Coronary artery (tissue), 2 donors: Measurements from ENCODE around the gene ANK3.

Experiments used
- DNase-seq: peaks from one replicate; pipeline ENCODE4 v3.0.0-alpha.2; 2017; ENCODE audit warnings: low spot score
- H3K27ac ChIP-seq, 2 donors: fragments of 200-600 bp; sonication (generic); one replicate each; pipeline ENCODE4 v1.5.1; 2016 to 2019
- H3K4me3 ChIP-seq: fragments of 200-600 bp; sonication (generic); 2 replicates; pipeline ENCODE4 v1.5.1; 2016; ENCODE audit warnings: mild to moderate bottlenecking, moderate library complexity
- TF ChIP-seq, protein P1 (sequence below): fragments of 200-600 bp; sonication (generic); IDR thresholded peaks from one replicate; pipeline ENCODE4 v1.5.1; 2019; ENCODE audit warnings: antibody characterized with exemption

The ANK3 gene

DNA sequence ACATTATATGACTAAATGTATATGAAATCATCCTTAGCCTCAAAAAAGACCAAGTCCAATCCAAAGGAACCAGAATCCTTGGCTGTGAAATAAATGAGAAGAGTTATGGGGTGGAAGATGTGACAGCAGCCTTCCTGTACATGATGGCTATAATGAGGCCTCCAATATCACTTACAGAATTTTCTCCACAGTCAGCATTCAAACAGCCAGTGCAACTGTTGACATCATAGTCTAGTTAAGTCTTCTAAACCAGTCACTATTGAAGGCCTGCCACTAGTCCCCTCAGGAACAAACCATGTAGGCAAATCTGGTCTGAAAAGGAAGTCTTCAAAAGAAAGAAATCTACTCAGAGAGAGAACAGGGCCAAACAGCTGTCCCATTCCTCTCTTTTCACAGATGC, 263.8 kb downstream of the ANK3 start:
- no peak for DNase-seq
- no peak overlapping the region for H3K4me3 ChIP-seq
- no peak overlapping the region for H3K27ac ChIP-seq
- TF ChIP-seq, protein P1, sequence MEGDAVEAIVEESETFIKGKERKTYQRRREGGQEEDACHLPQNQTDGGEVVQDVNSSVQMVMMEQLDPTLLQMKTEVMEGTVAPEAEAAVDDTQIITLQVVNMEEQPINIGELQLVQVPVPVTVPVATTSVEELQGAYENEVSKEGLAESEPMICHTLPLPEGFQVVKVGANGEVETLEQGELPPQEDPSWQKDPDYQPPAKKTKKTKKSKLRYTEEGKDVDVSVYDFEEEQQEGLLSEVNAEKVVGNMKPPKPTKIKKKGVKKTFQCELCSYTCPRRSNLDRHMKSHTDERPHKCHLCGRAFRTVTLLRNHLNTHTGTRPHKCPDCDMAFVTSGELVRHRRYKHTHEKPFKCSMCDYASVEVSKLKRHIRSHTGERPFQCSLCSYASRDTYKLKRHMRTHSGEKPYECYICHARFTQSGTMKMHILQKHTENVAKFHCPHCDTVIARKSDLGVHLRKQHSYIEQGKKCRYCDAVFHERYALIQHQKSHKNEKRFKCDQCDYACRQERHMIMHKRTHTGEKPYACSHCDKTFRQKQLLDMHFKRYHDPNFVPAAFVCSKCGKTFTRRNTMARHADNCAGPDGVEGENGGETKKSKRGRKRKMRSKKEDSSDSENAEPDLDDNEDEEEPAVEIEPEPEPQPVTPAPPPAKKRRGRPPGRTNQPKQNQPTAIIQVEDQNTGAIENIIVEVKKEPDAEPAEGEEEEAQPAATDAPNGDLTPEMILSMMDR, result no peak

DNA sequence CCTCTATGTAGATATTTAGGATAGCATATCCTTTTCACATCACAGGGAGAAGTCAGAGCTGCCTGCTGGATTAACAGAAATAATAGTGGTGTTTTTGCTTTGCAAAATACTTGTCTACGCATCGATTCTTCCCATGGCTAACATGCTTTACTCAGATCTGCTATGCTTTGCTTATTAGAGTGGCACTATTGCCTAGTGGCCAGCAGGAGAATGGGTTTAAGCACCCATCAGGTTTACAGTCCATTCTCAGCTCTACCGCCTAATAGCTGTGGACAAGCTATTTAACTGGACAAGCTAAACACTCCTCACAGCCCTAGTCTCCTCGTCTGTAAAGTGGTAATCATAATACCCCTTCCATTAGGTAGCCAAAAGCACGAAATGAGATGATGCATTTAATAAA, 265.1 kb downstream of the ANK3 start:
- H3K27ac ChIP-seq, result peak overlapping the region in 1 of 2 donors; percentile 22
- TF ChIP-seq, protein P1, result no peak

DNA sequence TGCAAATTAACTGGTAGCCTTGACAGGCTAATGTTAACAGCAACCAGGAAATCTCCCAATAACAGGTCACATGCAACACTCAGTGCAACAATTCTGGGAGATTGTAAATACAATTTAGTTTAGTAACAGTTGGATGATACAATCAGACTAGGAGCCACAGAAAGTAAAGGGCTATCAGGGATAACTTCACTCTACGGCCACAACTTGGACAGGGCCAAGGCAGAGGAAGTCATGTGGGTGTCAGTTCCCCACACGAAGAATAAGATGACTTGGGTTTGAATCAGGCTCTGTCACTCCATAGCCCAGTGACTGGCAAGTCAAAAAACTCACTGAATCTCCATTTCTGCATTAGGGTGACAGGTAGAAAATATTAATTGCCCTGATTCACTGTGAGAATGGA, 266.0 kb downstream of the ANK3 start:
- H3K27ac ChIP-seq, result peak overlapping the region; percentile 60 to 83
- no peak overlapping the region for H3K4me3 ChIP-seq
- TF ChIP-seq, protein P1, result no peak
- DNase-seq, result no peak

More for the DNA sequence above, 265.1 kb downstream of the ANK3 start:
- H3K4me3 ChIP-seq, result no peak overlapping the region
- no peak for DNase-seq

DNA sequence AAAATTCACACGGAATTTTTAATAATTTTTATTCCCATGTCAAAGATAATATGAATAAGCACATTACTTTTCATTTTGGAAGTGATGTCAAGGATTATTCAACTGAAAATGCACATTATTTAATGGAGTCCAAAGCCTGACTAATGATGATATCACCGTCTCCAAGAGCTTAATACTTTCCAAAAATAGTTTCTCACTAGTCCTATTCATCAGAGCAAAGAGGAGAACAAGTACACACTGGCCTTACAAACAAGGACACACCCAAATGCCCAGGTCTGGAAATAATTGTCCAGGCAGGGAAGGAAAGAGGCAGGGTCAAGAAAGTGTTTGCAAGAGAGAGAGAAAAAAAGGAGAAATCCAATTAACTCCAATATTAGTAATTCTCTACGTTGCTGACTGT, 266.5 kb downstream of the ANK3 start:
- TF ChIP-seq, protein P1, result no peak
- H3K27ac ChIP-seq, result peak overlapping the region; percentile 60 to 83
- no peak overlapping the region for H3K4me3 ChIP-seq
- DNase-seq, result no peak

DNA sequence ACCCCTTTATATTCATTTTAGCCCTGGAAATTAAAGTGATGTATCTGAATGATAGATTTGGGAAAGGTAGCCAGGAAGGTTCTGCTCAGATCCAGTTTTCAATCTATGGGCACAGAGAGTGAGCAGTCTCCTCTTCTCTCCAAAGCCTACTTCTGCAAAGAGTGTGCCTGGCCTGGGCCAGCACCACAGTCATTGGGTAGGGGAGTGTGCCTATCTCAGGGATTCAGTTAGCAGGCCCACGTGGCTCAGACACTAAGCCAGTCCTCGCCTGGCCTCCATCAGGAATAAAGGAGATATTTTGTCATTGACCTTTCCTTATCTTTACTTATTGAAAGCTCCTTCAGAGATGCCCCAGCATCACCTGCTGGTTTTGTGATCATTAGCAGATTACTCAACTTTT, 267.5 kb downstream of the ANK3 start:
- peak overlapping the region; percentile 60 to 83 for H3K27ac ChIP-seq
- no peak for DNase-seq
- no peak overlapping the region for H3K4me3 ChIP-seq
- TF ChIP-seq, protein P1, result no peak

DNA sequence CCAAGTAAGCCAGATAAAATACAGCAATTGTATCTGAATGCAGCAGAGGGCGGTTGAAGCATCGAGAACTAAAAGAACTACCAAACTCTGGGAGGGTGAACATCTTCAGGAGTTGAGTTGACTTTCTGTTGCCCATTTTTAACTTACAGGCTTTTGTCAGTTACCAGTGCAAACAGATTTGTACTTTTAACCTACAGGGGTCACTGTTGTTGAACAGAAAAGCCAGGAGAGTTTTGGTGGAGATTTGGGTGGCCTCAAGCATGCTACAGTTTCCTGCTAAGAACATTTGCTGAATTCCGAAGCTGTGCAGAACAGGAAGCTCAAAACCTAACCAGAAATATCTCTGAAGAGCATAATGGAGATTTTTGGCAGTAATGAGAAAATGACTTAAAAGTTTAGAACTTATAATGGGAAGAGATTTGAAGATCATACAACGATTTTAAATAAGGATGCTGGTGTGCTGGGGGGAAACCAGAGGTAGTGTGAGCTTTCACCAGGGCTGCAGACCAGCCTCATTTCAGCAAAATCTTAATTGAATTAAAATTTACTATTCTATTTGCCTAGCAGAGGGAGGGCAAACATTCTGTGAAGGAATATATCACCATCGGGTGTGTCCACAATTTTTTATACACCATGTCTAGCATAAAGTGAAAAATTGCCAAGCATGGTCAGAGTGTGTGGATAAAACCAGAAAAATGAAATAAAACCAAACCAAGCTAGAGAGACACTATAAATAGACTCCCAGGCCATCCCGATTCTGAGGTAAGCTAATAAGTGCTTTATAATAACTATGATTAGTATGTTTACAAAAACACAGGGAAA, 274.7 kb downstream of the ANK3 start:
- H3K4me3 ChIP-seq, result no peak overlapping the region
- DNase-seq, result no peak

More for the DNA sequence above, 274.7 kb downstream of the ANK3 start:
- H3K27ac ChIP-seq, result peak overlapping the region in 1 of 2 donors; percentile 25
- TF ChIP-seq, protein P1, result no peak
